OCI-M1 (cell line): ENCODE measurements around the gene OSBPL5.

ENCODE experiments used
- DNase-seq: peaks from one replicate; lab custom pipeline; 2025; lab: John Stamatoyannopoulos, UW

The OSBPL5 gene

GRCh38 chr11:3099178-3099577, 65.9 kb downstream of the OSBPL5 start:
- no peak for DNase-seq

GRCh38 chr11:3096909-3097530, 68.1 kb downstream of the OSBPL5 start:
- no peak for DNase-seq

GRCh38 chr11:3095712-3096361, 69.3 kb downstream of the OSBPL5 start:
- DNase-seq: no peak

GRCh38 chr11:3094223-3094824, 70.8 kb downstream of the OSBPL5 start:
- no peak for DNase-seq

- DNase-seq: no peak
Measured at GRCh38 chr11:3093281-3094191, 71.6 kb downstream of the OSBPL5 start.

- no peak for DNase-seq
Measured at GRCh38 chr11:3092603-3093141, 72.4 kb downstream of the OSBPL5 start.

GRCh38 chr11:3091846-3092602, 73.1 kb downstream of the OSBPL5 start:
- peak; percentile 74 for DNase-seq

GRCh38 chr11:3091081-3091845, 73.8 kb downstream of the OSBPL5 start:
- DNase-seq: no peak

- no peak for DNase-seq
Measured at GRCh38 chr11:3090096-3090901, 74.8 kb downstream of the OSBPL5 start.

GRCh38 chr11:3089236-3090061, 75.7 kb downstream of the OSBPL5 start:
- no peak for DNase-seq

GRCh38 chr11:3088806-3089205, 76.3 kb downstream of the OSBPL5 start:
- no peak for DNase-seq

- no peak for DNase-seq
Measured at GRCh38 chr11:3087821-3088800, 77.0 kb downstream of the OSBPL5 start.

- no peak for DNase-seq
Measured at GRCh38 chr11:3087373-3087772, 77.7 kb downstream of the OSBPL5 start.

- DNase-seq: no peak
Measured at GRCh38 chr11:3086671-3087150, 78.4 kb downstream of the OSBPL5 start.

GRCh38 chr11:3086114-3086513, 79.0 kb downstream of the OSBPL5 start:
- no peak for DNase-seq

GRCh38 chr11:3085052-3085451, 80.1 kb downstream of the OSBPL5 start:
- no peak for DNase-seq

GRCh38 chr11:3083321-3083720, 81.8 kb downstream of the OSBPL5 start:
- DNase-seq: no peak

- no peak for DNase-seq
Measured at GRCh38 chr11:3081386-3081751, 83.7 kb downstream of the OSBPL5 start.
